Measurements from ENCODE around the gene CPSF4L.

The CPSF4L gene

GRCh38 chr17:73271072-73271471 is 9.4 kb upstream of the CPSF4L start:
- in situ Hi-C loops (cut with MboI; ENCODE audit: low sequenced_read_pairs): loop anchor here (25.0 kb wide), 1 partner anchor 916 kb away; no protein-coding TSS in a partner anchor

- in situ Hi-C loops (cut with MboI; ENCODE audit: low sequenced_read_pairs): loop anchor here (25.0 kb wide), 1 partner anchor 918 kb away; no protein-coding TSS in a partner anchor
Measured at GRCh38 chr17:73269791-73270190, 8.1 kb upstream of the CPSF4L start.

- in situ Hi-C loops (cut with MboI; ENCODE audit: low sequenced_read_pairs): loop anchor here (25.0 kb wide), 1 partner anchor 918 kb away; no protein-coding TSS in a partner anchor
Measured at GRCh38 chr17:73269329-73269615, 7.6 kb upstream of the CPSF4L start.

- in situ Hi-C loops (cut with MboI; ENCODE audit: low sequenced_read_pairs): loop anchor here (25.0 kb wide), 1 partner anchor 919 kb away; no protein-coding TSS in a partner anchor
Measured at GRCh38 chr17:73268582-73269328, 7.1 kb upstream of the CPSF4L start.

- in situ Hi-C loops (cut with MboI; ENCODE audit: low sequenced_read_pairs): loop anchor here (25.0 kb wide), 1 partner anchor 919 kb away; no protein-coding TSS in a partner anchor
Measured at GRCh38 chr17:73267648-73268537, 6.2 kb upstream of the CPSF4L start.

GRCh38 chr17:73266796-73267195 is 5.1 kb upstream of the CPSF4L start:
- in situ Hi-C loops (cut with MboI; ENCODE audit: low sequenced_read_pairs): loop anchor here (25.0 kb wide), 1 partner anchor 921 kb away; no protein-coding TSS in a partner anchor

- in situ Hi-C loops (cut with MboI; ENCODE audit: low sequenced_read_pairs): loop anchor here (25.0 kb wide), 1 partner anchor 921 kb away; no protein-coding TSS in a partner anchor
Measured at GRCh38 chr17:73265646-73266640, 4.3 kb upstream of the CPSF4L start.

- in situ Hi-C loops (cut with MboI; ENCODE audit: low sequenced_read_pairs): loop anchor here (25.0 kb wide), 1 partner anchor 923 kb away; no protein-coding TSS in a partner anchor
Measured at GRCh38 chr17:73264448-73264847, 2.8 kb upstream of the CPSF4L start.

GRCh38 chr17:73262676-73263642 is 1.3 kb upstream of the CPSF4L start:
- in situ Hi-C loops (cut with MboI; ENCODE audit: low sequenced_read_pairs): loop anchor here (25.0 kb wide), 1 partner anchor 924 kb away; no protein-coding TSS in a partner anchor

GRCh38 chr17:73261952-73262675 is 434 bp upstream of the CPSF4L start:
- in situ Hi-C loops (cut with MboI; ENCODE audit: low sequenced_read_pairs): loop anchor here (25.0 kb wide), 1 partner anchor 925 kb away; no protein-coding TSS in a partner anchor

GRCh38 chr17:73257516-73257915 is 4.2 kb downstream of the CPSF4L start:
- in situ Hi-C loops (cut with MboI; ENCODE audit: low sequenced_read_pairs): loop anchor here (25.0 kb wide), 1 partner anchor 930 kb away; no protein-coding TSS in a partner anchor

- in situ Hi-C loops (cut with MboI; ENCODE audit: low sequenced_read_pairs): loop anchor here (25.0 kb wide), 1 partner anchor 931 kb away; no protein-coding TSS in a partner anchor
Measured at GRCh38 chr17:73256220-73256619, 5.5 kb downstream of the CPSF4L start.

- in situ Hi-C loops (cut with MboI; ENCODE audit: low sequenced_read_pairs): loop anchor here (25.0 kb wide), 1 partner anchor 932 kb away; no protein-coding TSS in a partner anchor
Measured at GRCh38 chr17:73255671-73256181, 6.0 kb downstream of the CPSF4L start.

GRCh38 chr17:73251871-73252270 is 9.8 kb downstream of the CPSF4L start:
- in situ Hi-C loops (cut with MboI; ENCODE audit: low sequenced_read_pairs): loop anchor here (5.0 to 25.0 kb wide), 2 partner anchors 120 to 935 kb away; no protein-coding TSS in a partner anchor

- in situ Hi-C loops (cut with MboI; ENCODE audit: low sequenced_read_pairs): loop anchor here (5.0 to 25.0 kb wide), 2 partner anchors 121 to 936 kb away; no protein-coding TSS in a partner anchor
Measured at GRCh38 chr17:73250851-73251640, 10.6 kb downstream of the CPSF4L start.

- in situ Hi-C loops (cut with MboI; ENCODE audit: low sequenced_read_pairs): loop anchor here (5.0 to 25.0 kb wide), 2 partner anchors 123 to 938 kb away; no protein-coding TSS in a partner anchor
Measured at GRCh38 chr17:73249700-73250099, 12.0 kb downstream of the CPSF4L start.

- in situ Hi-C loops (cut with MboI; ENCODE audit: low sequenced_read_pairs): no loop called here
Measured at GRCh38 chr17:73248532-73248931, 13.1 kb downstream of the CPSF4L start.
